NT2/D1 (cell line): ENCODE results near the gene SUSD3.
A peak's percentile ranks its signal among the peaks of the same experiment; 100 is the strongest.

Source experiments
- DNase-seq: peaks from one replicate; pipeline ENCODE4 v3.0.0-alpha.2; 2011; ENCODE audit warnings: low read depth, low spot score
- H3K27me3 ChIP-seq: 2 replicates; pipeline ENCODE4 v1.6.0; 2011; ENCODE audit warnings: mild to moderate bottlenecking; ENCODE audit not compliant: insufficient read length, insufficient read depth
- H3K36me3 ChIP-seq: 2 replicates; pipeline ENCODE4 v1.6.1; 2011; ENCODE audit warnings: mild to moderate bottlenecking, low read length, mixed read lengths; ENCODE audit not compliant: insufficient read depth, insufficient read length
- H3K4me1 ChIP-seq: 2 replicates; pipeline ENCODE4 v1.5.1; 2011; ENCODE audit not compliant: insufficient read depth, insufficient read length
- H3K4me3 ChIP-seq: 2 replicates; pipeline ENCODE4 v1.5.1; 2011; ENCODE audit warnings: low read depth; ENCODE audit not compliant: insufficient read length
- H3K9ac ChIP-seq: 2 replicates; pipeline ENCODE4 v1.6.0; 2011; ENCODE audit warnings: low read depth; ENCODE audit not compliant: insufficient read length
- H3K9me3 ChIP-seq: 2 replicates; pipeline ENCODE4 v1.5.1; 2011; ENCODE audit warnings: mild to moderate bottlenecking, low read length; ENCODE audit not compliant: insufficient read depth
- SUZ12 ChIP-seq: IDR thresholded peaks from 2 replicates; pipeline ENCODE4 v1.6.1; 2011; ENCODE audit not compliant: insufficient read length, insufficient read depth; ENCODE audit errors: extremely low read depth
- YY1 ChIP-seq: IDR thresholded peaks from 2 replicates; pipeline ENCODE4 v1.6.1; 2011; ENCODE audit not compliant: insufficient read length, insufficient read depth
- ZNF274 ChIP-seq: IDR thresholded peaks from 2 replicates; pipeline ENCODE4 v1.6.1; 2011; ENCODE audit warnings: mild to moderate bottlenecking, low read depth, low read length

Gene SUSD3

GRCh38 chr9:93079371-93079770 lies 20.9 kb downstream of the SUSD3 start:
- TF ChIP-seq ZNF274, result no peak
- TF ChIP-seq SUZ12, result no peak
- no peak for TF ChIP-seq YY1

GRCh38 chr9:93080406-93080805 lies 21.9 kb downstream of the SUSD3 start:
- H3K9me3 ChIP-seq, result no peaks in the 10 kb centered on the region
- no peak for TF ChIP-seq ZNF274
- no peak for TF ChIP-seq YY1
- no peak for TF ChIP-seq SUZ12
- no peak for DNase-seq

More at GRCh38 chr9:93079371-93079770, 20.9 kb downstream of the SUSD3 start:
- Histone ChIP-seq H3K4me1 (peaks cover 17% of the 10 kb centered on the region), H3K9ac (no peak overlapping the region), H3K27me3 (no peaks in the 10 kb centered on the region), H3K36me3 (no peaks in the 10 kb centered on the region), H3K9me3 (no peaks in the 10 kb centered on the region), H3K4me3 (no peak overlapping the region)
- DNase-seq, result no peak

GRCh38 chr9:93081081-93081529 lies 22.6 kb downstream of the SUSD3 start:
- Histone ChIP-seq H3K9ac (no peak overlapping the region), H3K27me3 (no peaks in the 10 kb centered on the region), H3K36me3 (no peaks in the 10 kb centered on the region), H3K9me3 (no peaks in the 10 kb centered on the region), H3K4me1 (peaks cover 17% of the 10 kb centered on the region), H3K4me3 (no peak overlapping the region)
- no peak for DNase-seq
- TF ChIP-seq ZNF274, result no peak
- no peak for TF ChIP-seq YY1
- TF ChIP-seq SUZ12, result no peak

More at GRCh38 chr9:93080406-93080805, 21.9 kb downstream of the SUSD3 start:
- H3K4me1 ChIP-seq, result peaks cover 17% of the 10 kb centered on the region
- H3K4me3 ChIP-seq, result no peak overlapping the region
- H3K9ac ChIP-seq, result no peak overlapping the region
- H3K36me3 ChIP-seq, result no peaks in the 10 kb centered on the region
- no peaks in the 10 kb centered on the region for H3K27me3 ChIP-seq

GRCh38 chr9:93081931-93082330 lies 23.4 kb downstream of the SUSD3 start:
- Histone ChIP-seq H3K9me3 (no peaks in the 10 kb centered on the region), H3K27me3 (no peaks in the 10 kb centered on the region), H3K4me1 (peaks cover 17% of the 10 kb centered on the region), H3K9ac (no peak overlapping the region), H3K36me3 (no peaks in the 10 kb centered on the region), H3K4me3 (no peak overlapping the region)
- no peak for DNase-seq
- no peak for TF ChIP-seq YY1
- no peak for TF ChIP-seq ZNF274
- no peak for TF ChIP-seq SUZ12

GRCh38 chr9:93082841-93083411 lies 24.4 kb downstream of the SUSD3 start:
- no peak for DNase-seq
- no peaks in the 10 kb centered on the region for H3K36me3 ChIP-seq
- H3K27me3 ChIP-seq, result no peaks in the 10 kb centered on the region
- no peaks in the 10 kb centered on the region for H3K9me3 ChIP-seq
- peak overlapping the region; percentile 3 for H3K9ac ChIP-seq
- peaks cover 17% of the 10 kb centered on the region for H3K4me1 ChIP-seq
- TF ChIP-seq ZNF274 (no peak), YY1 (no peak), SUZ12 (no peak)
- no peak overlapping the region for H3K4me3 ChIP-seq

GRCh38 chr9:93083592-93084470 lies 25.3 kb downstream of the SUSD3 start:
- Histone ChIP-seq H3K4me1 (peaks cover 17% of the 10 kb centered on the region), H3K4me3 (no peak overlapping the region), H3K9ac (no peak overlapping the region), H3K36me3 (no peaks in the 10 kb centered on the region), H3K27me3 (no peaks in the 10 kb centered on the region), H3K9me3 (no peaks in the 10 kb centered on the region)
- TF ChIP-seq YY1 (no peak), ZNF274 (no peak), SUZ12 (no peak)
- no peak for DNase-seq

GRCh38 chr9:93084471-93084881 lies 26.0 kb downstream of the SUSD3 start:
- no peak for TF ChIP-seq ZNF274
- Histone ChIP-seq H3K9ac (no peak overlapping the region), H3K27me3 (no peaks in the 10 kb centered on the region), H3K4me1 (peaks cover 17% of the 10 kb centered on the region), H3K4me3 (no peak overlapping the region), H3K9me3 (no peaks in the 10 kb centered on the region), H3K36me3 (no peaks in the 10 kb centered on the region)
- DNase-seq, result no peak
